ENCODE data around the gene UST. TPM values are rescaled to one million over a fixed set of nuclear protein-coding genes. Genes with fewer than 3 reads are reported as not detected.
A peak's percentile ranks its signal among the peaks of the same experiment; 100 is the strongest.
"Not testable (repeated sequence)": the region's sequence is repeated elsewhere in the genome, so short reads cannot be mapped to it uniquely, and the experiment has no call there.

Gene UST
- total RNA-seq, 1 donor from 2014 or later = 23.2 TPM

GRCh38 chr6:148969603-148970061 lies 222.8 kb downstream of the UST start:
- Mint-ChIP-seq H3K4me1 (ENCODE audit: unreplicated experiment) (peaks cover 7% of the 10 kb centered on the region), H3K36me3 (ENCODE audit: low read depth, unreplicated experiment) (peaks cover 5% of the 10 kb centered on the region), H3K27me3 (ENCODE audit: unreplicated experiment) (peaks cover 3% of the 10 kb centered on the region), H3K4me3 (ENCODE audit: unreplicated experiment) (no peak overlapping the region), H3K9me3 (ENCODE audit: unreplicated experiment) (no peaks in the 10 kb centered on the region), H3K27ac (ENCODE audit: unreplicated experiment) (peak overlapping the region; percentile 72)
- no peak for TF ChIP-seq CTCF (IDR thresholded peaks at IDR 0.05; ENCODE audit: unreplicated experiment)
- DNase-seq (ENCODE audit: low spot score) = no peak

DNA sequence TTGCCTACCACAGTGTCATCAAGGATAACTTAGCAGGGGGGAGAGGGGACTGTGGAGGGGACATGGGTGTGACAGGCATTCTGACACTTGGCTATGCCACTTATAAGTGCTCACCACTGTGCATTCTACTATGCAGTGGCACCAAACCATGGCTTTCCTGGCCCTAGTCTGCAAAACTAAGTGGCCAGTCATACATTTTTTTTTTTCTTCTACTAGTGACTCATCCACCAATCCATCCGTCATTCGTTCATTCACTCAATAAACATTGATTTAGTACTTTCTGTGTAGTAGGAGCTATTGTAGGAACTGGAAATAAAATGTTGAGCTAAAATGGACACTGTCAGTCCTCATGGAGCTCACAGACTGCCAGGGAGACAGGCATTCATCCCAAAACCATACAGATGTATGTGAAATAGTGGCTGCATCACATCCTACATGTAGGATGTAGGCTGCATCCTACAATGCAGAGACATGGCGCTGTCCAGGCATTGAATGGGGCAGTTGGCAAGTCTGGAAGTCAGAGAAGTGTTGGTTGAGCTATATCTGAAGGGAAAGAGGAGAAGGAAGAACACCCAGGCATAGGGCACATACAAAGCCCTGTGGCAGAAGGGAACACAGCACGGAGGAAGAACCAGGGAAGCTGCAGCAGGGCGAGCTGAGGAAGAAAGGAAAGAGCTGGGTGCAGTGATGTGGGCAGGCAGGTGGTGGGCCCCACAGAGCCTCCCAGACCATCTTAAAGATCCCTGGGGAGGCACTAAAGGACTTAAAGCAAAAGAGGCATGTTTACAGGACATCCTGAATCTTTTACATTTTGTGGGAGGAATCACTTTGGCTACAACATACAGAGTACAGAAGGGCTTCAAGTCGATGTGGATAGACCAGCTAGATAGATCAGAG lies 224.4 kb downstream of the UST start:
- Mint-ChIP-seq H3K27ac (ENCODE audit: unreplicated experiment) (no peak overlapping the region), H3K4me3 (ENCODE audit: unreplicated experiment) (peak overlapping the region; percentile 8), H3K4me1 (ENCODE audit: unreplicated experiment) (peaks cover 7% of the 10 kb centered on the region), H3K27me3 (ENCODE audit: unreplicated experiment) (peaks cover 3% of the 10 kb centered on the region), H3K9me3 (ENCODE audit: unreplicated experiment) (no peaks in the 10 kb centered on the region), H3K36me3 (ENCODE audit: low read depth, unreplicated experiment) (no peaks in the 10 kb centered on the region)
- DNase-seq (ENCODE audit: low spot score) = no peak
- no peak for TF ChIP-seq CTCF (IDR thresholded peaks at IDR 0.05; ENCODE audit: unreplicated experiment)

GRCh38 chr6:148972481-148972880 lies 225.7 kb downstream of the UST start:
- Mint-ChIP-seq H3K4me1 (ENCODE audit: unreplicated experiment) (peaks cover 7% of the 10 kb centered on the region), H3K4me3 (ENCODE audit: unreplicated experiment) (no peak overlapping the region), H3K27ac (ENCODE audit: unreplicated experiment) (no peak overlapping the region), H3K36me3 (ENCODE audit: low read depth, unreplicated experiment) (no peaks in the 10 kb centered on the region), H3K9me3 (ENCODE audit: unreplicated experiment) (no peaks in the 10 kb centered on the region), H3K27me3 (ENCODE audit: unreplicated experiment) (peaks cover 3% of the 10 kb centered on the region)
- TF ChIP-seq CTCF (IDR thresholded peaks at IDR 0.05; ENCODE audit: unreplicated experiment) = no peak
- peak; percentile 51 for DNase-seq (ENCODE audit: low spot score)

DNA sequence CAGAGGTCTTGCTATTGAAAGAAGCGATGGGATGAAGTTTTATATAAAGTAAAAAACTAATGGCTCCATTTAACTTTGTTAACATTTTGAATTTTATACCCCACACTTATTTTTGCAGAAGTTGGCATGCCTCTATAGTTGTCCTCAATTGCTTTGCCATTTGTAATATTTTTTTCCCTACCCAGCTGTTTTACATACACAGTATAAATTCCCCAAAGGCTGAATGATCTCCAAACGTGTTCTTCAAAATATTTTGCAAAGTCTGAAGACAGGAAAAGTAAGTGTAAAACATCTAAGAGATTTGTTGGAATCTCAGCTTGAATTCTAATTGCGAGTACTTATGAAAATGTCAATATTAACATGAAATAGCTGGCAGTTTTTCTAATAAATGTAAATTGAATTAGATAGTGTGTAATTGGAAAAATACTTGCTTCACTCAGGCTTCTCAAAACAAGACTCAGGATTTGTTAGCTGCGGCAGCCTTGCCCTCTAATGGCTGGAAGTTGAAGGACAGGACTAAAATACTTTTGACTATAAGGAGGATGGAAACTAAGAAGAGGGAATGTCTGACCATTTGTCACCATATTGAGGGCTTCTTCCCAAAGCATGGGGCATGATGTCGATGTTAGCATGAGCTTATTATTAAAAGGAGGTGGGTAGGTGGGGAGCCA lies 226.8 kb downstream of the UST start:
- DNase-seq (ENCODE audit: low spot score) = no peak
- no peak overlapping the region for H3K4me3 Mint-ChIP-seq (ENCODE audit: unreplicated experiment)
- peaks cover 3% of the 10 kb centered on the region for H3K27me3 Mint-ChIP-seq (ENCODE audit: unreplicated experiment)
- H3K9me3 Mint-ChIP-seq (ENCODE audit: unreplicated experiment) = no peaks in the 10 kb centered on the region
- TF ChIP-seq CTCF (IDR thresholded peaks at IDR 0.05; ENCODE audit: unreplicated experiment) = peak; percentile 51
- peaks cover 7% of the 10 kb centered on the region for H3K4me1 Mint-ChIP-seq (ENCODE audit: unreplicated experiment)
- no peak overlapping the region for H3K27ac Mint-ChIP-seq (ENCODE audit: unreplicated experiment)
- H3K36me3 Mint-ChIP-seq (ENCODE audit: low read depth, unreplicated experiment) = no peaks in the 10 kb centered on the region

DNA sequence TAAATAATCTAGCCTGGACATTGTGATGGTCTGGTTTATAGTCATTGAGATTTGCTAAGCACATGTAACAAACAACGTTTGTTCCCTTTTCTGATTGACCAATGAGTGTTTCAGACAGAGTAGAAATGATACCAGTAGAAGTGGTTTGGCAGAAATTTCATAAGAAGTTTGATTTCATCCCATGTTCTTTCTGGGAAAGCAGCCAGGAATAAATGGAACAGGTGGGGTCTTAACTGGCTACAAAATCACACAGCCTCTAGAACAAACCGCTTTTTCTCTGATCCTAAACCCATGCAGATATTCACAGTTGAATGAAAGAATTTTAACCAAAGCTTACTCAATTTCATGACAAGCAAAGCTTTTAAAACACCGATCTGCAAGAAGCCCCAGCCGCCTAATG lies 227.5 kb downstream of the UST start:
- peaks cover 7% of the 10 kb centered on the region for H3K4me1 Mint-ChIP-seq (ENCODE audit: unreplicated experiment)
- H3K27ac Mint-ChIP-seq (ENCODE audit: unreplicated experiment) = no peak overlapping the region
- no peak for DNase-seq (ENCODE audit: low spot score)
- no peak for TF ChIP-seq CTCF (IDR thresholded peaks at IDR 0.05; ENCODE audit: unreplicated experiment)
- peaks cover 3% of the 10 kb centered on the region for H3K27me3 Mint-ChIP-seq (ENCODE audit: unreplicated experiment)
- H3K36me3 Mint-ChIP-seq (ENCODE audit: low read depth, unreplicated experiment) = no peaks in the 10 kb centered on the region
- H3K9me3 Mint-ChIP-seq (ENCODE audit: unreplicated experiment) = no peaks in the 10 kb centered on the region
- H3K4me3 Mint-ChIP-seq (ENCODE audit: unreplicated experiment) = no peak overlapping the region

- DNase-seq (ENCODE audit: low spot score); H3K27ac Mint-ChIP-seq (ENCODE audit: unreplicated experiment); H3K4me1 Mint-ChIP-seq (ENCODE audit: unreplicated experiment); H3K4me3 Mint-ChIP-seq (ENCODE audit: unreplicated experiment); H3K36me3 Mint-ChIP-seq (ENCODE audit: low read depth, unreplicated experiment); H3K9me3 Mint-ChIP-seq (ENCODE audit: unreplicated experiment); H3K27me3 Mint-ChIP-seq (ENCODE audit: unreplicated experiment): not testable (repeated sequence)
Measured at GRCh38 chr6:148978298-148978697, 231.5 kb downstream of the UST start.
